GM21576 (cell line): ENCODE results near the gene ACSL3.
"Not testable (repeated sequence)": the region's sequence is repeated elsewhere in the genome, so short reads cannot be mapped to it uniquely, and the experiment has no call there.

Experiments
- ATAC-seq: cut with Tn5 transposase; IDR thresholded peaks from one replicate; pipeline ENCODE4 v1.9.1; 2021; ENCODE audit warnings: mild to moderate bottlenecking, moderate library complexity; ENCODE audit not compliant: unreplicated experiment

The ACSL3 gene

GRCh38 chr2:222968550-222969155 lies 107.8 kb downstream of the ACSL3 start:
- no peak for ATAC-seq

- ATAC-seq: no peak
These were observed 108.7 kb downstream of the ACSL3 start for GRCh38 chr2:222969491-222969890.

- no peak for ATAC-seq
These were observed 111.6 kb downstream of the ACSL3 start for GRCh38 chr2:222972420-222972819.

- no peak for ATAC-seq
These were observed 112.4 kb downstream of the ACSL3 start for GRCh38 chr2:222973237-222973636.

GRCh38 chr2:222973733-222974132 lies 112.9 kb downstream of the ACSL3 start:
- ATAC-seq: no peak

GRCh38 chr2:222976521-222977061 lies 115.8 kb downstream of the ACSL3 start:
- ATAC-seq: no peak

GRCh38 chr2:222977121-222977520 lies 116.3 kb downstream of the ACSL3 start:
- ATAC-seq: no peak

- ATAC-seq: no peak
These were observed 118.0 kb downstream of the ACSL3 start for GRCh38 chr2:222978850-222979249.

GRCh38 chr2:222979484-222979883 lies 118.6 kb downstream of the ACSL3 start:
- ATAC-seq: no peak

GRCh38 chr2:222982010-222982908 lies 121.4 kb downstream of the ACSL3 start:
- peak; percentile 75 for ATAC-seq

GRCh38 chr2:222982909-222983265 lies 122.1 kb downstream of the ACSL3 start:
- no peak for ATAC-seq

- ATAC-seq: no peak
These were observed 124.1 kb downstream of the ACSL3 start for GRCh38 chr2:222984908-222985307.

GRCh38 chr2:222989431-222989830 lies 128.6 kb downstream of the ACSL3 start:
- no peak for ATAC-seq

GRCh38 chr2:222990206-222990605 lies 129.4 kb downstream of the ACSL3 start:
- ATAC-seq: not testable (repeated sequence)

- no peak for ATAC-seq
These were observed 131.3 kb downstream of the ACSL3 start for GRCh38 chr2:222992137-222992536.
